ENCODE measurements around the gene COPZ1. TPM values are rescaled to one million over a fixed set of nuclear protein-coding genes. Genes with fewer than 3 reads are reported as not detected.
A peak's percentile ranks its signal among the peaks of the same experiment; 100 is the strongest.

The COPZ1 gene
- total and polyA plus RNA-seq, 2 donors (not counting 3 experiments of a cell fraction or from before 2014, with no cell fraction given), result 143 to 174 TPM

DNA sequence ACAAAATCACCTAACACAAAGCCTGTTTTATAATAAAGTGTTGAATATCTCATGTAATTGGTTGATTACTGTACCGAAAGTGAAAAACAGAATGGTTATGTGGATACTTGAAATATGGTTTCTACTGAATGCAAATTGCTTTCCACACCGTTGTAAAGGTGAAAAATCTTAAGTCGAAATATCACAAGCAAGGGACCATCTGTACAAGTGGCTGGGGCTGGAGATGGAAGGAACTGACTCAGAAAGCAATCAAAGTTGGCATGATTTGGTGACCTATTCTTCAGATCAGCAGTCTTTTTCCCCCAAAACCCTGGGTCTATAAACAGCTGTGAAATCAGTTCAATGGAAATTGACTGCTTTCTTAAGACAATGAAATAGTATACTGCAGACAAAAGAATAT is 48.6 kb upstream of the COPZ1 start:
- intact Hi-C loops (cut with micrococcal nuclease), result no loop called here
- Histone ChIP-seq H3K9ac (replicated peaks; ENCODE audit: extremely low read depth, insufficient read depth, low read length) (no peak overlapping the region), H3K27ac (ENCODE audit: insufficient read depth, low read depth, low read length) (no peak overlapping the region), H3K36me3 (ENCODE audit: control insufficient read depth in 2 of 2, extremely low read depth in 1 of 2, insufficient read depth in 2 of 2, low read length in 2 of 2) (peaks cover 0 to 6% of the 10 kb centered on the region in 2 experiments), H3K27me3 (ENCODE audit: control insufficient read depth in 2 of 2, insufficient read depth in 2 of 2, low read length in 2 of 2) (no peaks in the 10 kb centered on the region), H3K9me1 (replicated peaks; ENCODE audit: control insufficient read depth, extremely low read depth, insufficient read depth, low read length) (no peaks in the 10 kb centered on the region), H3K4me1 (ENCODE audit: control insufficient read depth, extremely low read depth, insufficient read depth, low read length) (peaks cover 22% of the 10 kb centered on the region), H2AFZ (ENCODE audit: low read depth, low read length) (no peak overlapping the region), H3K4me2 (ENCODE audit: insufficient read depth, low read length) (no peak overlapping the region), H3K79me2 (ENCODE audit: control insufficient read depth, insufficient read depth, low read length) (peaks cover 72% of the 10 kb centered on the region), H3K4me3 (replicated peaks in 1 of 3; ENCODE audit: insufficient read depth in 1 of 3, low read depth in 1 of 3, low read length in 3 of 3) (no peak overlapping the region), H3K9me3 (replicated peaks; ENCODE audit: control insufficient read depth, insufficient read depth, low read length) (no peaks in the 10 kb centered on the region), H4K20me1 (replicated peaks; ENCODE audit: control insufficient read depth, extremely low read depth, insufficient read depth, low read length) (no peaks in the 10 kb centered on the region)
- CTCF ChIA-PET, result interaction anchor here (0.8 to 1.4 kb wide), 2 partner anchors 17 to 24 kb away, joined by 3 to 16 read pairs; no protein-coding TSS in a partner anchor
- POLR2A ChIA-PET, result no interaction called here
- no peak for FAIRE-seq
- BruUV-seq (replicated peaks), result no TSS peak
- dilution Hi-C loops (cut with MboI; ENCODE audit: extremely low pct_ligation_motif_present, low sequenced_read_pairs), result no loop called here
- DNase-seq (ENCODE audit: low read depth, low spot score), result peak; percentile 38
- peak; percentile 51 for TF ChIP-seq POLR2A (IDR thresholded peaks at IDR 0.05; ENCODE audit: low read depth, low read length)
- no peak for TF ChIP-seq MYC (IDR thresholded peaks at IDR 0.05; ENCODE audit: low read depth, low read length)

DNA sequence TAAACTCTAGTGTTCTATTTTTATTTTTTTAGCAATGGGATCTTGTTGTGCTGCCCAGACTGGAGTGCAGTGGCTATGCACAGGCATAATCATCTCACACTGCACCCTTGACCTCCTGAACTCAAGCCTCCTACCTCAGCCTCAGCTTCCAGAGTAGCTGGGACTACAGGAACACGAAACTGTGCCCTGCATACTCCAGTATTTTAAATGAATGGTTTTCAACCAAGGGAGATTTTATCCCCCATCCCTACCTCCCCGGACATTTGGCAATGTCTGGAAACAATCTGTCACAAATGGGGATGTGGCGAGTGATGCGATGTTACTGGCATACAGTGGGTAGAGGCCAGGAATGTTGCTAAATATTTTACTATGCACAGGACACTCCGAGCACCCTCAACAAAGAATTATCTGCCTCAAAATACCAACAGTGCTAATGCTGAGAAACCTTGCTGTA is 47.1 kb upstream of the COPZ1 start:
- H3K9me3 ChIP-seq (replicated peaks; ENCODE audit: control insufficient read depth, insufficient read depth, low read length), result no peaks in the 10 kb centered on the region
- peaks cover 82% of the 10 kb centered on the region for H3K79me2 ChIP-seq (ENCODE audit: control insufficient read depth, insufficient read depth, low read length)
- peak overlapping the region; percentile 88 for H3K4me2 ChIP-seq (ENCODE audit: insufficient read depth, low read length)
- dilution Hi-C loops (cut with MboI; ENCODE audit: extremely low pct_ligation_motif_present, low sequenced_read_pairs) (no loop called here), intact Hi-C loops (cut with micrococcal nuclease) (no loop called here)
- peaks cover 5% of the 10 kb centered on the region for H4K20me1 ChIP-seq (replicated peaks; ENCODE audit: control insufficient read depth, extremely low read depth, insufficient read depth, low read length)
- FAIRE-seq (no peak), DNase-seq (ENCODE audit: low read depth, low spot score) (no peak)
- no peaks in the 10 kb centered on the region for H3K27me3 ChIP-seq (ENCODE audit: control insufficient read depth in 2 of 2, insufficient read depth in 2 of 2, low read length in 2 of 2)
- H3K36me3 ChIP-seq (ENCODE audit: control insufficient read depth in 2 of 2, extremely low read depth in 1 of 2, insufficient read depth in 2 of 2, low read length in 2 of 2), result peaks cover 0 to 13% of the 10 kb centered on the region in 2 experiments
- H3K4me1 ChIP-seq (ENCODE audit: control insufficient read depth, extremely low read depth, insufficient read depth, low read length), result peaks cover 27% of the 10 kb centered on the region
- H2AFZ ChIP-seq (ENCODE audit: low read depth, low read length), result no peak overlapping the region
- CTCF ChIA-PET, result no interaction called here
- TF ChIP-seq, protein P1, sequence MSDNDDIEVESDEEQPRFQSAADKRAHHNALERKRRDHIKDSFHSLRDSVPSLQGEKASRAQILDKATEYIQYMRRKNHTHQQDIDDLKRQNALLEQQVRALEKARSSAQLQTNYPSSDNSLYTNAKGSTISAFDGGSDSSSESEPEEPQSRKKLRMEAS (IDR thresholded peaks at IDR 0.05; ENCODE audit: insufficient read depth, insufficient read length), result no peak
- TF ChIP-seq, protein P2, sequence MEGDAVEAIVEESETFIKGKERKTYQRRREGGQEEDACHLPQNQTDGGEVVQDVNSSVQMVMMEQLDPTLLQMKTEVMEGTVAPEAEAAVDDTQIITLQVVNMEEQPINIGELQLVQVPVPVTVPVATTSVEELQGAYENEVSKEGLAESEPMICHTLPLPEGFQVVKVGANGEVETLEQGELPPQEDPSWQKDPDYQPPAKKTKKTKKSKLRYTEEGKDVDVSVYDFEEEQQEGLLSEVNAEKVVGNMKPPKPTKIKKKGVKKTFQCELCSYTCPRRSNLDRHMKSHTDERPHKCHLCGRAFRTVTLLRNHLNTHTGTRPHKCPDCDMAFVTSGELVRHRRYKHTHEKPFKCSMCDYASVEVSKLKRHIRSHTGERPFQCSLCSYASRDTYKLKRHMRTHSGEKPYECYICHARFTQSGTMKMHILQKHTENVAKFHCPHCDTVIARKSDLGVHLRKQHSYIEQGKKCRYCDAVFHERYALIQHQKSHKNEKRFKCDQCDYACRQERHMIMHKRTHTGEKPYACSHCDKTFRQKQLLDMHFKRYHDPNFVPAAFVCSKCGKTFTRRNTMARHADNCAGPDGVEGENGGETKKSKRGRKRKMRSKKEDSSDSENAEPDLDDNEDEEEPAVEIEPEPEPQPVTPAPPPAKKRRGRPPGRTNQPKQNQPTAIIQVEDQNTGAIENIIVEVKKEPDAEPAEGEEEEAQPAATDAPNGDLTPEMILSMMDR (IDR thresholded peaks at IDR 0.05; ENCODE audit: extremely low read depth in 1 of 2, insufficient read depth in 1 of 2, low read depth in 1 of 2, low read length in 2 of 2), result no peak
- TF ChIP-seq JUN (IDR thresholded peaks at IDR 0.05; ENCODE audit: borderline replicate concordance, insufficient read depth, insufficient read length, low read depth) (no peak), POLR2AphosphoS5 (IDR thresholded peaks at IDR 0.05; ENCODE audit: insufficient read depth, low read depth, low read length) (no peak), FOS (IDR thresholded peaks at IDR 0.05; ENCODE audit: borderline replicate concordance, insufficient read depth, low read length) (no peak), EZH2 (IDR thresholded peaks at IDR 0.05; ENCODE audit: borderline replicate concordance, low read depth, low read length, severe bottlenecking) (no peak), POLR2A (IDR thresholded peaks at IDR 0.05; ENCODE audit: low read depth, low read length) (no peak), GATA2 (IDR thresholded peaks at IDR 0.05; ENCODE audit: insufficient read depth, insufficient read length, low read depth, low read length) (no peak), MYC (IDR thresholded peaks at IDR 0.05; ENCODE audit: low read depth, low read length) (no peak)
- H3K4me3 ChIP-seq (replicated peaks in 1 of 3; ENCODE audit: insufficient read depth in 1 of 3, low read depth in 1 of 3, low read length in 3 of 3), result peak overlapping the region in 1 of 3 experiments; percentile 78
- H3K9me1 ChIP-seq (replicated peaks; ENCODE audit: control insufficient read depth, extremely low read depth, insufficient read depth, low read length), result no peaks in the 10 kb centered on the region
- peak overlapping the region; percentile 84 for H3K9ac ChIP-seq (replicated peaks; ENCODE audit: extremely low read depth, insufficient read depth, low read length)
- H3K27ac ChIP-seq (ENCODE audit: insufficient read depth, low read depth, low read length), result peak overlapping the region; percentile 67
- POLR2A ChIA-PET, result no interaction called here
- BruUV-seq (replicated peaks), result no TSS peak

Measured in endothelial cell of umbilical vein (primary cell).